ENCODE data around the gene CLK4. TPM values are rescaled to one million over a fixed set of nuclear protein-coding genes. Genes with fewer than 3 reads are reported as not detected.

Gene CLK4
- total and polyA plus RNA-seq, 2 experiments from 2014 or later: 15.3 to 18.1 TPM

- ATAC-seq: peak; percentile 45
- Histone ChIP-seq H3K27me3 (ENCODE audit: insufficient read depth) (peaks cover 2% of the 10 kb centered on the region; the same call in 1 of the 2 replicates), H4K20me1 (replicated peaks; ENCODE audit: insufficient read depth) (no peaks in the 10 kb centered on the region; the same call in 1 of the 2 replicates), H3K36me3 (ENCODE audit: insufficient read depth) (peaks cover 3% of the 10 kb centered on the region; the same call in 1 of the 2 replicates), H3K4me1 (ENCODE audit: insufficient read depth) (peaks cover 19% of the 10 kb centered on the region), H3K4me2 (peak overlapping the region; percentile 61; the same call in 1 of the 2 replicates), H3K27ac (ENCODE audit: low read depth) (no peak overlapping the region), H3K79me2 (replicated peaks; ENCODE audit: insufficient read depth) (peaks cover 39% of the 10 kb centered on the region), H3K4me3 (peak overlapping the region; percentile 91), H3F3A (replicated peaks; ENCODE audit: low read depth) (no peaks in the 10 kb centered on the region), H2AFZ (no peak overlapping the region), H3K9me2 (ENCODE audit: insufficient read depth) (no peaks in the 10 kb centered on the region)
- peaks cover 8% of the 10 kb centered on the region for H3K27me3 Mint-ChIP-seq (ENCODE audit: insufficient read depth, low read depth, poor library complexity)
- H3K4me1 Mint-ChIP-seq: peaks cover 29% of the 10 kb centered on the region
- no peak overlapping the region for H3K27ac Mint-ChIP-seq
- peak overlapping the region; percentile 95 for H3K4me3 Mint-ChIP-seq
- TF ChIP-seq ZNF331 (CRISPR knock-in tag; IDR thresholded peaks at IDR 0.05; ENCODE audit: low read depth): peak; percentile 72
- no peak for TF ChIP-seq ZNF114 (CRISPR knock-in tag; IDR thresholded peaks at IDR 0.05)
- peaks cover 4% of the 10 kb centered on the region; the same call in 2 of the 3 replicates for H3K9me3 Mint-ChIP-seq
- H3K36me3 Mint-ChIP-seq (ENCODE audit: low read depth): peaks cover 5% of the 10 kb centered on the region; the same call in 2 of the 3 replicates
- peak; percentile 80 for DNase-seq (ENCODE audit: low spot score)
These were observed 379 bp upstream of the CLK4 start for GRCh38 chr5:178627259-178627598.

- TF ChIP-seq CTCF (conservative IDR thresholded peaks at IDR 0.05; ENCODE audit: low read depth in 2 of 2): no peak
- TF ChIP-seq CREB1 (CRISPR knock-in tag; IDR thresholded peaks at IDR 0.05; ENCODE audit: low read depth): no peak
- peak overlapping the region; percentile 93 for H3K27ac ChIP-seq (ENCODE audit: low read depth)
- ATAC-seq (no peak; the same call in 2 of the 3 replicates), DNase-seq (ENCODE audit: low spot score) (peak; percentile 24)
- Mint-ChIP-seq H3K27ac (peak overlapping the region; percentile 67), H3K4me1 (peaks cover 31% of the 10 kb centered on the region), H3K9me3 (peaks cover 4% of the 10 kb centered on the region; the same call in 2 of the 3 replicates), H3K36me3 (ENCODE audit: low read depth) (peaks cover 14% of the 10 kb centered on the region; the same call in 2 of the 3 replicates), H3K27me3 (ENCODE audit: insufficient read depth, low read depth, poor library complexity) (peaks cover 8% of the 10 kb centered on the region), H3K4me3 (peak overlapping the region; percentile 95)
- H3K4me3 ChIP-seq: peak overlapping the region; percentile 91
- H3K36me3 ChIP-seq (ENCODE audit: insufficient read depth): peaks cover 14% of the 10 kb centered on the region; the same call in 1 of the 2 replicates
- H3K4me1 ChIP-seq (ENCODE audit: insufficient read depth): peaks cover 23% of the 10 kb centered on the region
- H3K27me3 ChIP-seq (ENCODE audit: insufficient read depth): peaks cover 2% of the 10 kb centered on the region; the same call in 1 of the 2 replicates
- peaks cover 44% of the 10 kb centered on the region for H3K79me2 ChIP-seq (replicated peaks; ENCODE audit: insufficient read depth)
- H3F3A ChIP-seq (replicated peaks; ENCODE audit: low read depth): no peaks in the 10 kb centered on the region
- H4K20me1 ChIP-seq (replicated peaks; ENCODE audit: insufficient read depth): no peaks in the 10 kb centered on the region; the same call in 1 of the 2 replicates
- no peak overlapping the region for H2AFZ ChIP-seq
- H3K4me2 ChIP-seq: peak overlapping the region; percentile 87
- no peaks in the 10 kb centered on the region for H3K9me2 ChIP-seq (ENCODE audit: insufficient read depth)
These were observed 969 bp downstream of the CLK4 start for GRCh38 chr5:178625679-178626483.

Data from GM23338 (cell line).